HG02943 (cell line): Measurements from ENCODE around the gene VRK2.
"Not testable (repeated sequence)": the region's sequence is repeated elsewhere in the genome, so short reads cannot be mapped to it uniquely, and the experiment has no call there.

Experiments
- ATAC-seq: cut with Tn5 transposase; IDR thresholded peaks from one replicate; pipeline ENCODE4 v1.9.1; 2021; ENCODE audit warnings: mild to moderate bottlenecking, low read depth, moderate library complexity; ENCODE audit not compliant: unreplicated experiment

The VRK2 gene

GRCh38 chr2:58052978-58053377 lies 6.4 kb downstream of the VRK2 start:
- ATAC-seq = no peak

GRCh38 chr2:58054264-58054663 lies 7.7 kb downstream of the VRK2 start:
- no peak for ATAC-seq

- no peak for ATAC-seq
Measured at GRCh38 chr2:58055033-58055786, 8.6 kb downstream of the VRK2 start.

GRCh38 chr2:58056192-58056916 lies 9.7 kb downstream of the VRK2 start:
- no peak for ATAC-seq

GRCh38 chr2:58057707-58058530 lies 11.3 kb downstream of the VRK2 start:
- no peak for ATAC-seq

- ATAC-seq = no peak
Measured at GRCh38 chr2:58063641-58064040, 17.0 kb downstream of the VRK2 start.

GRCh38 chr2:58064086-58064485 lies 17.5 kb downstream of the VRK2 start:
- no peak for ATAC-seq

- no peak for ATAC-seq
Measured at GRCh38 chr2:58065248-58065647, 18.6 kb downstream of the VRK2 start.

GRCh38 chr2:58067001-58067400 lies 20.4 kb downstream of the VRK2 start:
- ATAC-seq = no peak

- ATAC-seq = no peak
Measured at GRCh38 chr2:58070765-58071164, 24.2 kb downstream of the VRK2 start.

GRCh38 chr2:58072102-58072501 lies 25.5 kb downstream of the VRK2 start:
- ATAC-seq = no peak

GRCh38 chr2:58073008-58073407 lies 26.4 kb downstream of the VRK2 start:
- no peak for ATAC-seq

GRCh38 chr2:58073751-58074150 lies 27.1 kb downstream of the VRK2 start:
- ATAC-seq = no peak

- no peak for ATAC-seq
Measured at GRCh38 chr2:58081000-58081399, 34.4 kb downstream of the VRK2 start.

- no peak for ATAC-seq
Measured at GRCh38 chr2:58089081-58089480, 42.5 kb downstream of the VRK2 start.

GRCh38 chr2:58092772-58093171 lies 46.2 kb downstream of the VRK2 start:
- ATAC-seq = not testable (repeated sequence)

- ATAC-seq = no peak
Measured at GRCh38 chr2:58097025-58097424, 50.4 kb downstream of the VRK2 start.

- no peak for ATAC-seq
Measured at GRCh38 chr2:58098254-58099095, 51.9 kb downstream of the VRK2 start.

- no peak for ATAC-seq
Measured at GRCh38 chr2:58099096-58099769, 52.6 kb downstream of the VRK2 start.

- ATAC-seq = no peak
Measured at GRCh38 chr2:58101500-58101899, 54.9 kb downstream of the VRK2 start.
